CD4-positive, alpha-beta T cell treated with Interleukin-15 for 4 hours (primary cell): Measurements from ENCODE around the gene FAM229A.
A peak's percentile ranks its signal among the peaks of the same experiment; 100 is the strongest.

Experiments used
- DNase-seq: peaks from one replicate; pipeline ENCODE4 v3.0.0-alpha.2; 2020; ENCODE audit warnings: low spot score

FAM229A gene

DNA sequence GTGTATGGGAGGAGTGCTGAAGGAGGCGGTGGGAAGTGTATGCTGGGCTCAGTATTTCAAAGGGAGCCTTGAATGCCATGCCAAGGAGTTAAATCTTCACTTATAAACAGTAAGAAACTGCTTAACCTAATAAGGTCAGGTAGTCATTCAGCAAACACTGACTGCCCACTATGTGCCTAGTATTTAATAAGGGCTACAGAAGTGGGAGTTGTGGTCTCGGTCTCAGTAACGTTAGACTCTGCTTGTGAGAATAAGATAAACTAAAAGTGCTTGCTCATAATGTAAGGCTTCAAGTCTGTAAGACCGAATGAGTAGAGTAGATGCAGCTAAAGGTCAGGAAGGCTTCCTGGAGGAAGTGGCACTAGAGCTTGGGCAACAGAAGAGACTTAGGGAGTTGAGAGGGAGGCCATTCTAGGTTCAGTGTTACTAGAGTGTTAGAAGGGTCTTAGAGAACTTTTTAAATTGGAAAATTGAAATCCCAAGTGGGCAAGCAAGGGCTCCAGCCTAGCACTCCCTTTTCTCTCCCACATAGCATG lies 32.3 kb downstream of the FAM229A start:
- DNase-seq: no peak

- DNase-seq: no peak
These were observed 35.1 kb downstream of the FAM229A start for GRCh38 chr1:32327204-32327603.

DNA sequence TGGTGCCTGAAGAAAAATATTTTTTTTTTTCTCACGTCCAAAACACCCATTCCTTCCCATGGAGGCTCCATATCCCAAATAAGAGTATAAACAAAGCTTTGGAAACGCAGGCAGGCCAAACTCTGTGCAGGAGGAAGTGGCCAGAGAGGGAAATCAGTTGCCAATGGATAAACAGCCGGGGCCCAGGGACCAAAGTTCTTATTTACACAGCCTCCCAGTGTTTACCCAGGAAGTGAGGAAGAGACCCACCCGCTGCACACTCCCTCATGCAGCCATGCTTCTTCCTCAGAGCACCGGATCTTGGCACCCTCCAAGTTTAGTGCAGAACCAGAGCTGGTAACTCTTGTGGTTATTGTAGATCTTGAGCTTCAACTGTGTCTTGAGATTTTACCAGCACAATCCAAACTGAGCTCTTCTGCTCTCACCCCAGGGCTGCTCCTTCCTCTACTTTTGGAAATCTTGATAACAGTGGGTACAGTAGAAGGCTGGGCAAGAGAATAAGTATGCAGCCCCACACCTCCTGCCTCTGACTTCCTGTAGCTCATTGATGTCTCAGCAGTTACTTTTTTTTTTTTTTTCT lies 40.5 kb downstream of the FAM229A start:
- peak; percentile 45 for DNase-seq

DNA sequence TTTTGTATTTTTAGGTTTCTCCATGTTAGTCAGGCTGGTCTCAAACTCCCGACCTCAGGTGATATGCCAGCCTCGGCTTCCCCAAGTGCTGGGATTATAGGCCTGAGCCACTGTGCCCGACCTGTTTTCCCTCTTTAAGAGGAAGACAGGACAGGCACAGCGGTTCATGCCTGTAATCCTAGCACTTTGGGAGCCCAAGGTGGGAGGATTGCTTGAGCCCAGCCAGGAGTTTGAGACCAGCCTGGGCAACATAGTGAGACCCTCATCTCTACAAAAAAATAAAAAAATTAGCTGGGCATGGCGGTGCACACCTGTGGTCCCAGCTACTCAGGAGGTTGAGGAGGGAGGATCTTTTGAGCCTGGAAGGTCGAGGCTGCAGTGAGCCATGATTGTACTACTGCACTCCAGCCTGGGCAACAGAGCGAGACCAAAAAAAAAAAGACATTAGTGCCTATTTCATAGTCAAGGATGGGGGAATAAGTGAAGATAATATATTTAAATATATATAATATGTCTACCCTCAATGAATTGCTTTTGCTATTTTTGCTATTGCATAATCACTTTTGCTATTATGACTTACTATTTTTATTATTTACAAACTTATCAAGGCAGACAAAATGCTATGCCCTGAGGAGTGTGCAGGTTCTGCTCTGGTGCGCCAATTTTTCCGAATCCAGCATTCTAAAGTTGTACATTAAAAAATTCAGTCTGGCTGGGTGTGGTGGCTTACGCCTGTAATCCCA lies 44.0 kb downstream of the FAM229A start:
- DNase-seq: no peak

GRCh38 chr1:32316903-32317277 lies 45.4 kb downstream of the FAM229A start:
- DNase-seq: no peak

DNA sequence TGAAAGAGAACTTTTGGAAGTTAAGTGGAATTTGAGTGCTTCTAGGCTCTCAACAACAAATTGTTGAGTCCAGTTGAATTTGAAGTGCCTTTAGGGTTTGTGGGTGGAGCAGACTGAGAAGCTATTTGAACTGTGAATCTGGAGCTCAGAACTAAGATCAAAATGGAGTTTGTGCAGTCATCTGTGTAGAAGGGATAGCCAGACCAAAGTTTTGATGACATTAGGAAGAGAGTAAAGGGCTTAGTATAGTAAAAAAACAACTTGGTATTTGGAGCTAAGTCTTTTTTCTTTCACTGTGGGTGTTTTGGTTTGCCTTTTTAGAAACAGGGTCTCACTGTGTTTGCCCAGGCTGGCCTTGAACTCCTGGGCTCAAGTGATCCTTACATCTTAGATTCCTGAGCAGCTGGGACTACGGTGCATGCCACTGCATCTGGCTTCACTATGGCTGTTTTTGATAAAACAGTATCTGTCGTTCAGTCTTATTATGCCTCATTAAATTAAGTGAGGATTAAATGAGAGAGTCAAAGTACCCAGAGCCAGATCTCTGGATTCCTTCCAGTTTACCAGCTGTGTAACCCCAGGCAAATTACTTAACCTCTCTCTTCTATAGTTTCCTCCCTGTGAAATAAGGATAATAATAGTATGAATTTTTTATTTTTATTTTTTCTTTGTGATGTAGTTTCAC lies 50.4 kb downstream of the FAM229A start:
- DNase-seq: no peak
